MV-4-11 (cell line): ENCODE data around the gene EPC2.
"Not testable (repeated sequence)": the region's sequence is repeated elsewhere in the genome, so short reads cannot be mapped to it uniquely, and the experiment has no call there.

ENCODE experiments used
- DNase-seq: peaks from one replicate; lab custom pipeline; 2025; lab: John Stamatoyannopoulos, UW

The EPC2 gene

GRCh38 chr2:148721991-148722777 is 77.6 kb downstream of the EPC2 start:
- DNase-seq = no peak

GRCh38 chr2:148725564-148725963 is 81.0 kb downstream of the EPC2 start:
- peak; percentile 82 for DNase-seq

GRCh38 chr2:148726228-148726627 is 81.7 kb downstream of the EPC2 start:
- DNase-seq = no peak

- no peak for DNase-seq
These were observed 85.5 kb downstream of the EPC2 start for GRCh38 chr2:148730085-148730484.

- DNase-seq = no peak
These were observed 93.2 kb downstream of the EPC2 start for GRCh38 chr2:148737742-148738141.

GRCh38 chr2:148739454-148740105 is 95.0 kb downstream of the EPC2 start:
- DNase-seq = no peak

- no peak for DNase-seq
These were observed 97.8 kb downstream of the EPC2 start for GRCh38 chr2:148742373-148742772.

GRCh38 chr2:148745151-148745851 is 100.8 kb downstream of the EPC2 start:
- DNase-seq = no peak

GRCh38 chr2:148746973-148747372 is 102.4 kb downstream of the EPC2 start:
- no peak for DNase-seq

- DNase-seq = no peak
These were observed 107.4 kb downstream of the EPC2 start for GRCh38 chr2:148751907-148752306.

GRCh38 chr2:148752977-148753376 is 108.4 kb downstream of the EPC2 start:
- no peak for DNase-seq

GRCh38 chr2:148754864-148755263 is 110.3 kb downstream of the EPC2 start:
- no peak for DNase-seq

GRCh38 chr2:148756292-148756975 is 111.9 kb downstream of the EPC2 start:
- peak; percentile 36 for DNase-seq

- no peak for DNase-seq
These were observed 120.3 kb downstream of the EPC2 start for GRCh38 chr2:148764815-148765214.

GRCh38 chr2:148770047-148770446 is 125.5 kb downstream of the EPC2 start:
- DNase-seq = no peak

- no peak for DNase-seq
These were observed 137.0 kb downstream of the EPC2 start for GRCh38 chr2:148781544-148781943.

- no peak for DNase-seq
These were observed 144.5 kb downstream of the EPC2 start for GRCh38 chr2:148789059-148789458.

GRCh38 chr2:148790172-148790571 is 145.6 kb downstream of the EPC2 start:
- DNase-seq = not testable (repeated sequence)

- DNase-seq = no peak
These were observed 150.0 kb downstream of the EPC2 start for GRCh38 chr2:148794558-148794957.

- DNase-seq = no peak
These were observed 152.4 kb downstream of the EPC2 start for GRCh38 chr2:148796735-148797512.

GRCh38 chr2:148802448-148803220 is 158.1 kb downstream of the EPC2 start:
- DNase-seq = peak; percentile 16
